Keratinocyte (primary cell): ENCODE measurements around the gene HOPX. TPM values are rescaled to one million over a fixed set of nuclear protein-coding genes. Genes with fewer than 3 reads are reported as not detected.

Experiments
- DNase-seq: peaks from one replicate; pipeline ENCODE4 v3.0.0-alpha.2; 2011; ENCODE audit warnings: low read depth, missing footprints, low spot score
- FAIRE-seq: peaks from 2 replicates; lab custom pipeline; 2011; peaks lifted over from hg19 to GRCh38; lab: Jason Lieb, UNC
- H2AFZ ChIP-seq: 2 replicates; pipeline ENCODE4 v1.6.0; 2012; ENCODE audit warnings: low read length, control low read depth, inconsistent platforms; ENCODE audit not compliant: control insufficient read depth
- H3K27ac ChIP-seq: 2 replicates; pipeline ENCODE4 v1.5.1; 2011; ENCODE audit warnings: low read length; ENCODE audit not compliant: control insufficient read depth, insufficient read depth
- H3K27me3 ChIP-seq: 3 replicates; pipeline ENCODE4 v1.6.0; 2011; ENCODE audit warnings: low read length; ENCODE audit not compliant: control insufficient read depth, insufficient read depth; ENCODE audit errors: extremely low read depth
- H3K36me3 ChIP-seq, 2 experiments: 2 replicates in 1 of 2; 3 replicates in 1 of 2; pipeline ENCODE4 v1.5.1; 2011; ENCODE audit warnings: low read length in 2 of 2, mild to moderate bottlenecking in 1 of 2; ENCODE audit not compliant: control insufficient read depth in 2 of 2, insufficient read depth in 2 of 2; ENCODE audit errors: extremely low read depth in 1 of 2
- H3K4me1 ChIP-seq: 3 replicates; pipeline ENCODE4 v1.5.1; 2011; ENCODE audit warnings: low read length; ENCODE audit not compliant: control insufficient read depth, insufficient read depth; ENCODE audit errors: extremely low read depth
- H3K4me2 ChIP-seq: 3 replicates; pipeline ENCODE4 v1.6.0; 2011; ENCODE audit warnings: low read depth, low read length; ENCODE audit not compliant: control insufficient read depth, insufficient read depth; ENCODE audit errors: extremely low read depth
- H3K4me3 ChIP-seq, 3 experiments: fragments of 200-600 bp in 1 of 3; sonication (generic) in 1 of 3; 2 replicates in 2 of 3; 3 replicates in 1 of 3; pipeline ENCODE4 v1.5.1; 2011 to 2016; ENCODE audit warnings: low read length in 3 of 3, mild to moderate bottlenecking in 3 of 3, control low read depth in 2 of 3, inconsistent platforms in 1 of 3, low read depth in 1 of 3, mixed read lengths in 1 of 3, mixed run types in 1 of 3, moderate library complexity in 1 of 3; ENCODE audit not compliant: control insufficient read depth in 2 of 3, insufficient read depth in 2 of 3; ENCODE audit errors: extremely low read depth in 1 of 3
- H3K79me2 ChIP-seq: 2 replicates; pipeline ENCODE4 v1.6.0; 2012; ENCODE audit warnings: low read length; ENCODE audit not compliant: control insufficient read depth, insufficient read depth
- H3K9ac ChIP-seq: 3 replicates; pipeline ENCODE4 v1.6.0; 2011; ENCODE audit warnings: low read length; ENCODE audit not compliant: control insufficient read depth, insufficient read depth; ENCODE audit errors: extremely low read depth
- H3K9me1 ChIP-seq: 3 replicates; pipeline ENCODE4 v1.6.0; 2011; ENCODE audit warnings: low read length; ENCODE audit not compliant: control insufficient read depth, insufficient read depth; ENCODE audit errors: extremely low read depth
- H3K9me3 ChIP-seq: 2 replicates; pipeline ENCODE4 v1.5.1; 2012; ENCODE audit warnings: low read depth, low read length; ENCODE audit not compliant: control insufficient read depth
- H4K20me1 ChIP-seq: 3 replicates; pipeline ENCODE4 v1.6.0; 2011; ENCODE audit warnings: low read length; ENCODE audit not compliant: control insufficient read depth, insufficient read depth; ENCODE audit errors: extremely low read depth
- CTCF ChIP-seq, 3 experiments: IDR thresholded peaks in 1 of 3; conservative IDR thresholded peaks in 1 of 3; optimal IDR thresholded peaks in 1 of 3; 2 replicates in 2 of 3; 3 replicates in 1 of 3; pipeline versions ENCODE3 to v1.5.1; 2011; ENCODE audit warnings: low read length in 3 of 3, mild to moderate bottlenecking in 3 of 3, moderate library complexity in 2 of 3, control low read depth in 1 of 3, inconsistent platforms in 1 of 3; ENCODE audit not compliant: insufficient read depth in 2 of 3; ENCODE audit errors: extremely low read depth in 1 of 3
- EZH2 ChIP-seq: IDR thresholded peaks from one replicate; pipeline ENCODE4 v1.6.1; 2012; ENCODE audit warnings: inconsistent platforms, mild to moderate bottlenecking, low read length, moderate library complexity
- dilution Hi-C: fragments of 300-500 bp; cut with MboI; formaldehyde crosslinking; loops from one replicate; pipeline ENCODE4 v1.7.0; 2020; ENCODE audit warnings: low sequenced_read_pairs; ENCODE audit not compliant: extremely low pct_ligation_motif_present
- polyA plus RNA-seq, 5 experiments: library from polyadenylated mRNA; depleted of rRNA in 3 of 5; stranded (reverse) in 3 of 5; stranded (forward) in 1 of 5; unstranded in 1 of 5; fragments of >200 nt; gene quantifications; 1 replicate in 1 of 5; 2 replicates in 3 of 5; 3 replicates in 1 of 5; pipeline versions ENCODE4 v1.2.1 to v1.2.3, GENCODE V29; 2011 to 2012; ENCODE audit warnings: missing spikeins in 2 of 5, low read depth in 1 of 5, low replicate concordance in 1 of 5

The HOPX gene
- polyA plus RNA-seq, 1 donor (not counting 4 experiments of a cell fraction or from before 2014, with no cell fraction given): 8.5 TPM

- dilution Hi-C loops: no loop called here
- no peak for FAIRE-seq
- H3K9me1 ChIP-seq: no peaks in the 10 kb centered on the region
Measured at GRCh38 chr4:56626963-56627362, 54.1 kb downstream of the HOPX start.

GRCh38 chr4:56626420-56626819 lies 54.7 kb downstream of the HOPX start:
- dilution Hi-C loops: no loop called here
- TF ChIP-seq EZH2 (no peak), CTCF (optimal IDR thresholded peaks at IDR 0.05 in 1 of 3, IDR thresholded peaks at IDR 0.05 in 1 of 3, conservative IDR thresholded peaks at IDR 0.05 in 1 of 3; ENCODE audit: extremely low read depth in 1 of 3, insufficient read depth in 2 of 3, low read length in 3 of 3) (no peak)

More at GRCh38 chr4:56626963-56627362, 54.1 kb downstream of the HOPX start:
- peaks cover 2% of the 10 kb centered on the region for H3K9me3 ChIP-seq
- H3K36me3 ChIP-seq: no peaks in the 10 kb centered on the region
- H3K4me3 ChIP-seq: no peak overlapping the region
- no peak overlapping the region for H2AFZ ChIP-seq
- no peaks in the 10 kb centered on the region for H3K27me3 ChIP-seq
- no peaks in the 10 kb centered on the region for H4K20me1 ChIP-seq
- peaks cover 27% of the 10 kb centered on the region for H3K4me1 ChIP-seq
- DNase-seq: no peak
- no peaks in the 10 kb centered on the region for H3K79me2 ChIP-seq
- H3K27ac ChIP-seq: no peak overlapping the region
- H3K4me2 ChIP-seq: no peak overlapping the region
- no peak for TF ChIP-seq EZH2
- TF ChIP-seq CTCF (optimal IDR thresholded peaks at IDR 0.05 in 1 of 3, IDR thresholded peaks at IDR 0.05 in 1 of 3, conservative IDR thresholded peaks at IDR 0.05 in 1 of 3; ENCODE audit: extremely low read depth in 1 of 3, insufficient read depth in 2 of 3, low read length in 3 of 3): no peak
- H3K9ac ChIP-seq: no peak overlapping the region

More at GRCh38 chr4:56626420-56626819, 54.7 kb downstream of the HOPX start:
- DNase-seq (no peak), FAIRE-seq (no peak)
- H3K79me2 ChIP-seq: no peaks in the 10 kb centered on the region
- no peak overlapping the region for H3K4me2 ChIP-seq
- no peak overlapping the region for H3K9ac ChIP-seq
- peaks cover 32% of the 10 kb centered on the region for H3K4me1 ChIP-seq
- no peak overlapping the region for H3K27ac ChIP-seq
- no peaks in the 10 kb centered on the region for H3K27me3 ChIP-seq
- H4K20me1 ChIP-seq: no peaks in the 10 kb centered on the region
- no peaks in the 10 kb centered on the region for H3K36me3 ChIP-seq
- H2AFZ ChIP-seq: no peak overlapping the region
- H3K9me3 ChIP-seq: peaks cover 2% of the 10 kb centered on the region
- H3K9me1 ChIP-seq: no peaks in the 10 kb centered on the region
- H3K4me3 ChIP-seq: no peak overlapping the region
